ENCODE measurements around the gene ABCB1. TPM values are rescaled to one million over a fixed set of nuclear protein-coding genes. Genes with fewer than 3 reads are reported as not detected.
A peak's percentile ranks its signal among the peaks of the same experiment; 100 is the strongest.

Gene ABCB1
- total RNA-seq, 1 donor from 2014 or later: not detected

DNA sequence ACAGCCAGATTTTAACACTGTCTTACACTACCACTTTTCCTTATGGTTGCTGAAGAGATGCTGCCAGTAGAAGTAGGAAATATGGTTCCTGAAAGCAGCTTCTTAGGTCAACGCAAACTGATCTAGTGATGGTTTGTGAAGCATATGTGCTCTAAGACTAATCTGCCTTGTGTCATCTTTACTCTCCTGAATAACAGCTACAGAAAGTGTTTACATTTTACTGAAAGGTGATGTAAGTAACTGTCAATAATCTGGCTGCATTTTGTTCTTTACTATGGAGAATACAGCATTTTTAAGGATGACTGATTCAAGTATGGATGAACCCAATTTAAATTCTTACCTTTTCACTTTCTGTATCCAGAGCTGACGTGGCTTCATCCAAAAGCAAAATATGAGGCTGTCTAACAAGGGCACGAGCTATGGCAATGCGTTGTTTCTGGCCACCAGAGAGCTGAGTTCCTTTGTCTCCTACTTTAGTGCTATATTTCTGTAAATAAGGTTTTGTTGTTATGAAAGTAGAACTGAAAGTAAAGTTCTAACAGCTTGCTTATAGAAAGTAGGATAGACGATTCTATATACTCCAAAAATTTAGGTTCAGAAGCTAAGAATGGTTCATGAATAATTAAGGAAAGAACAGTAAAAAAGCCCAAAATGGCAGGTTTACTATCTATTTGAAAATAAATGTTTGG, 95.0 kb downstream of the ABCB1 start:
- Mint-ChIP-seq H3K4me1 (peaks cover 6% of the 10 kb centered on the region), H3K9me3 (no peaks in the 10 kb centered on the region), H3K4me3 (no peak overlapping the region), H3K27ac (no peak overlapping the region), H3K27me3 (ENCODE audit: insufficient read depth, low read depth) (peaks cover 1% of the 10 kb centered on the region), H3K36me3 (no peaks in the 10 kb centered on the region)
- Histone ChIP-seq H3K9me3 (ENCODE audit: low read depth) (no peaks in the 10 kb centered on the region), H3K4me1 (no peaks in the 10 kb centered on the region), H3K36me3 (no peaks in the 10 kb centered on the region), H2AFZ (replicated peaks) (peak overlapping the region; percentile 19), H3F3A (ENCODE audit: low read depth) (no peaks in the 10 kb centered on the region), H3K9ac (no peak overlapping the region), H3K27me3 (no peaks in the 10 kb centered on the region), H3K79me2 (ENCODE audit: low read depth) (no peaks in the 10 kb centered on the region), H3K4me2 (no peak overlapping the region), H3K4me3 (no peak overlapping the region), H3K27ac (no peak overlapping the region), H4K20me1 (ENCODE audit: low read depth) (no peaks in the 10 kb centered on the region)
- DNase-seq (ENCODE audit: low spot score): no peak
- TF ChIP-seq, protein P1, sequence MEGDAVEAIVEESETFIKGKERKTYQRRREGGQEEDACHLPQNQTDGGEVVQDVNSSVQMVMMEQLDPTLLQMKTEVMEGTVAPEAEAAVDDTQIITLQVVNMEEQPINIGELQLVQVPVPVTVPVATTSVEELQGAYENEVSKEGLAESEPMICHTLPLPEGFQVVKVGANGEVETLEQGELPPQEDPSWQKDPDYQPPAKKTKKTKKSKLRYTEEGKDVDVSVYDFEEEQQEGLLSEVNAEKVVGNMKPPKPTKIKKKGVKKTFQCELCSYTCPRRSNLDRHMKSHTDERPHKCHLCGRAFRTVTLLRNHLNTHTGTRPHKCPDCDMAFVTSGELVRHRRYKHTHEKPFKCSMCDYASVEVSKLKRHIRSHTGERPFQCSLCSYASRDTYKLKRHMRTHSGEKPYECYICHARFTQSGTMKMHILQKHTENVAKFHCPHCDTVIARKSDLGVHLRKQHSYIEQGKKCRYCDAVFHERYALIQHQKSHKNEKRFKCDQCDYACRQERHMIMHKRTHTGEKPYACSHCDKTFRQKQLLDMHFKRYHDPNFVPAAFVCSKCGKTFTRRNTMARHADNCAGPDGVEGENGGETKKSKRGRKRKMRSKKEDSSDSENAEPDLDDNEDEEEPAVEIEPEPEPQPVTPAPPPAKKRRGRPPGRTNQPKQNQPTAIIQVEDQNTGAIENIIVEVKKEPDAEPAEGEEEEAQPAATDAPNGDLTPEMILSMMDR (IDR thresholded peaks at IDR 0.05): no peak
- TF ChIP-seq EZH2phosphoT487 (IDR thresholded peaks at IDR 0.05): no peak
- TF ChIP-seq EZH2 (IDR thresholded peaks at IDR 0.05): no peak

DNA sequence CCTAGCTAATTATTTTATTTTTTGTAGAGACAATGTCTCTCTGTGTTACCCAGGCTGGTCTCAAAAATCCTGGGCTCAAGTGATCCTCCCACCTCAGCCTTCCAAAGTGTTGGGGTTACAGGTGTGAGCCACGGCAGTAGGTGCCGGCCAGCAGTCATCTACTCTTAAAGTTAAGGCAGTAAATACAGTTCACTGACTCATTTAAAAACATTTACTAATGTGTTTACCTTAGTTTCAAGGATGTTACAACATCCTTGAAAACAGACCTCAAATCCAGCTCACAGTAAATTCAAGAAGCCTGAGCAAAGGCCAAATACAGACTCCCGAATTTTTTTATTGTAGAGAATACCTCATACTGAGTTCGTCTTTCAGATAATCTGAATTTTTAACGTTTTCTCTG, 95.6 kb downstream of the ABCB1 start:
- Histone ChIP-seq H3K9me3 (ENCODE audit: low read depth) (no peaks in the 10 kb centered on the region), H3K27ac (no peak overlapping the region), H3K36me3 (no peaks in the 10 kb centered on the region), H3K4me3 (no peak overlapping the region), H3K4me1 (no peaks in the 10 kb centered on the region), H3K79me2 (ENCODE audit: low read depth) (no peaks in the 10 kb centered on the region), H3K27me3 (no peaks in the 10 kb centered on the region), H3F3A (ENCODE audit: low read depth) (no peaks in the 10 kb centered on the region), H3K4me2 (no peak overlapping the region), H3K9ac (no peak overlapping the region), H4K20me1 (ENCODE audit: low read depth) (no peaks in the 10 kb centered on the region), H2AFZ (replicated peaks) (no peak overlapping the region)
- H3K36me3 Mint-ChIP-seq: no peaks in the 10 kb centered on the region
- no peak overlapping the region for H3K27ac Mint-ChIP-seq
- TF ChIP-seq, protein P1 (IDR thresholded peaks at IDR 0.05): no peak
- TF ChIP-seq EZH2phosphoT487 (IDR thresholded peaks at IDR 0.05) (no peak), EZH2 (IDR thresholded peaks at IDR 0.05) (no peak)
- H3K4me1 Mint-ChIP-seq: peaks cover 2% of the 10 kb centered on the region
- H3K9me3 Mint-ChIP-seq: no peaks in the 10 kb centered on the region
- DNase-seq (ENCODE audit: low spot score): no peak
- H3K4me3 Mint-ChIP-seq: no peak overlapping the region
- no peaks in the 10 kb centered on the region for H3K27me3 Mint-ChIP-seq (ENCODE audit: insufficient read depth, low read depth)

DNA sequence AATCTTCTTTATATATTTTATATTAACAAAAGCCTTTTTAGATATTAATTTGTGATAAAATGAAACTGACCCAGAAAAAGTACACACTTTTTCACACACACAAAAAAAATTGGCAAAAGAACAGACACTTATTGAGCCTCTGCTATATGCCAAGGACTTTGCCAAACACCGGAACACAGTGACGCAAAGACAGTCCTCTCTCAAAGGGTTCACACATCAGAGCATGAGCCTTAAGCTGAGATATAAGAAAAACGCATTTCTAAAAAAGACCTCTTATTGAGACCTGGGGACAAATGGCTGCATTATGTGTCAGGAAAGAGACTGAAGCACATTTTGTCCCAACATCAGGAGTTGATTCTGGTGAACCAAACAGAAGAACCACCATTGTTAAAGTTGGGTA, 101.2 kb downstream of the ABCB1 start:
- no peak overlapping the region for H3K9ac ChIP-seq
- no peak overlapping the region for H3K27ac ChIP-seq
- H3K79me2 ChIP-seq (ENCODE audit: low read depth): no peaks in the 10 kb centered on the region
- no peaks in the 10 kb centered on the region for H3K27me3 Mint-ChIP-seq (ENCODE audit: insufficient read depth, low read depth)
- no peak for DNase-seq (ENCODE audit: low spot score)
- no peaks in the 10 kb centered on the region for H4K20me1 ChIP-seq (ENCODE audit: low read depth)
- H3K4me1 ChIP-seq: no peaks in the 10 kb centered on the region
- no peaks in the 10 kb centered on the region for H3K9me3 Mint-ChIP-seq
- H2AFZ ChIP-seq (replicated peaks): no peak overlapping the region
- H3K36me3 ChIP-seq: no peaks in the 10 kb centered on the region
- H3K4me3 ChIP-seq: no peak overlapping the region
- no peak overlapping the region for H3K4me3 Mint-ChIP-seq
- no peaks in the 10 kb centered on the region for H3K27me3 ChIP-seq
- no peaks in the 10 kb centered on the region for H3F3A ChIP-seq (ENCODE audit: low read depth)
- no peak overlapping the region for H3K4me2 ChIP-seq
- H3K9me3 ChIP-seq (ENCODE audit: low read depth): no peaks in the 10 kb centered on the region
- H3K36me3 Mint-ChIP-seq: no peaks in the 10 kb centered on the region
- TF ChIP-seq EZH2 (IDR thresholded peaks at IDR 0.05): no peak
- TF ChIP-seq, protein P1 (IDR thresholded peaks at IDR 0.05): no peak
- no peaks in the 10 kb centered on the region for H3K4me1 Mint-ChIP-seq
- no peak overlapping the region for H3K27ac Mint-ChIP-seq
